Activated naive CD4-positive, alpha-beta T cell treated with anti-CD3 and anti-CD28 coated beads, Interleukin-2, amount 50 U/mL, for 72 hours (primary cell): ENCODE measurements around the gene ANAPC2. TPM values are rescaled to one million over a fixed set of nuclear protein-coding genes. Genes with fewer than 3 reads are reported as not detected.
A peak's percentile ranks its signal among the peaks of the same experiment; 100 is the strongest.

ENCODE experiments used
- ATAC-seq, 2 donors: fragments of 150-1000 bp; cut with Tn5 transposase; 2 replicates each; pipeline ENCODE4 v1.10.0; 2021; ENCODE audit warnings: mild to moderate bottlenecking in 2 of 2, moderate library complexity in 2 of 2
- DNase-seq, 2 donors: peaks; one replicate each; pipeline ENCODE4 v3.0.0; 2021 to 2022; ENCODE audit warnings: low spot score in 2 of 2
- H3K27ac Mint-ChIP-seq, 2 donors: one replicate each; pipeline ENCODE4 v1.8.0; 2022; ENCODE audit warnings: mild to moderate bottlenecking in 2 of 2, mixed read lengths in 2 of 2
- H3K36me3 Mint-ChIP-seq, 2 donors: one replicate each; pipeline ENCODE4 v1.8.0; 2022; ENCODE audit warnings: mixed read lengths in 2 of 2
- H3K9me3 Mint-ChIP-seq, 2 donors: one replicate each; pipeline ENCODE4 v1.8.0; 2022; ENCODE audit warnings: mixed read lengths in 2 of 2
- total RNA-seq, 2 donors: library from RNA; stranded (reverse); gene quantifications; one replicate each; pipeline ENCODE4 v1.2.3, GENCODE V29; 2022

Gene ANAPC2
- total RNA-seq, 2 donors from 2014 or later = 48.1 to 68.3 TPM

DNA sequence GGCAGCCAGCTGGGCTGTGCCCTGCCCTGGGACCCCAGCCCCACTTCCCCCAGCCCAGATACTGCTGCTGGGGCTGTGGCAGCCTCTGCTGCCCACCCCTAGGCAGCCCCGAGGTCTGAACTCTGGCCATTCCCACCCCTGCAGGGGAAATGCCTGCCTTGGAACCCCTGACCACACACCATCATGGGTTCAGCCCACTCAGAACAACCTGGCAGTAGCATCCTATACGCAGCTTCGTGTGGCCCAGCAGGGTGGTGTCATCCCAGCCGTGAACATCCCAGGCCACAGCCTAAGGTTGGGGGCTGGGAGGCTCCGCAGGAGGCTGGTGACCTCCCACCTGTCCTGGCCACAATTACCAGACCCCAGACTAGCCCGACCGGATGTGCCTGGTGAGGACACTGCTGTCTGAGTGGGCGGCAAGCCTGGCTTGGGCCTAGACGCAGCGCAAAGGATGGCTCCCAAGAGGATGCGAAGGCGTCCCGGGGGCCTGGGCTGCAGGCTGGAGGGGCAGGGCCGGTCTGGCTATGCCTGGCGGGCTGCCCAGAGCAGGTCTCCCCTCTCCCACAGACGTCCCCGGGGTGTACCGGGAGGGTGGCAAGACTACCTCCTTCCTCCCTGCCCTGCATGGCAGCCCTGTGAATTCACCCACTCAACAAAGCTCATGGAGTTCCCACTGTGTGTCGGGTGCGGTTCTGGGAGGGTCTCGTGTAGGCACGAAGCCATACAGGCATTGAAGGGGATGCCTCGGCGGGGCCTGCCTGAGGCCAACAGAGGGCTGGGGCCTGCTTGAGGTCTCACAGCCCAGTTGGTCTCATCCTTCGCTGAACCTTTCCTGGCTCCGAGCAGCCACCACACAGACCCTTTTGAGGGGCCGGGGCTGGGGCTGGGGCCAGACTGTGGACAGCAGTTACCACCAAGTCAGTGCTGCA lies 40.9 kb upstream of the ANAPC2 start:
- Mint-ChIP-seq H3K9me3 (no peaks in the 10 kb centered on the region), H3K27ac (no peak overlapping the region), H3K36me3 (no peaks in the 10 kb centered on the region)
- ATAC-seq = no peak
- no peak for DNase-seq

DNA sequence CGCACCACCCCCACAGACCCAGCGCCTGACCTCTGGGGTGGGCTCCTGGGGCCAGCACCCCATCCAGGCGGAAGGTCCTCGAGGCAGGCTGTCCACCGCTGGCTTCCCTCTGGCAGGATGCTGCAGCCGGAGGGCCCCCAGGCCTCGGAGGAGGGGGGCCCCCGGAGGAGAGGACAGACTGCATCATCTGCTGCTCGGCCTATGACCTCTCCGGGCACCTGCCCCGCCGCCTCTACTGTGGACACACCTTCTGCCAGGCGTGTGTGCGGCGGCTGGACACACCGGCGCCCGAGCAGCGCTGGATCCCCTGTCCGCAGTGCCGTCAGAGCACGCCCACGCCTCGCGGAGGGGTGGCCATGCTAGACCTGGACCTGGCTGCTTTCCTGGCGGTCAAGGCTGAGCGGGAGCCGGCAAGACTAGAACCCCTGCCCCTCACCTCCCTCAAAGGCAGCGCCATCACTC lies 40.2 kb upstream of the ANAPC2 start:
- no peak for DNase-seq
- H3K36me3 Mint-ChIP-seq = no peaks in the 10 kb centered on the region
- no peak overlapping the region for H3K27ac Mint-ChIP-seq
- H3K9me3 Mint-ChIP-seq = no peaks in the 10 kb centered on the region
- ATAC-seq = no peak

DNA sequence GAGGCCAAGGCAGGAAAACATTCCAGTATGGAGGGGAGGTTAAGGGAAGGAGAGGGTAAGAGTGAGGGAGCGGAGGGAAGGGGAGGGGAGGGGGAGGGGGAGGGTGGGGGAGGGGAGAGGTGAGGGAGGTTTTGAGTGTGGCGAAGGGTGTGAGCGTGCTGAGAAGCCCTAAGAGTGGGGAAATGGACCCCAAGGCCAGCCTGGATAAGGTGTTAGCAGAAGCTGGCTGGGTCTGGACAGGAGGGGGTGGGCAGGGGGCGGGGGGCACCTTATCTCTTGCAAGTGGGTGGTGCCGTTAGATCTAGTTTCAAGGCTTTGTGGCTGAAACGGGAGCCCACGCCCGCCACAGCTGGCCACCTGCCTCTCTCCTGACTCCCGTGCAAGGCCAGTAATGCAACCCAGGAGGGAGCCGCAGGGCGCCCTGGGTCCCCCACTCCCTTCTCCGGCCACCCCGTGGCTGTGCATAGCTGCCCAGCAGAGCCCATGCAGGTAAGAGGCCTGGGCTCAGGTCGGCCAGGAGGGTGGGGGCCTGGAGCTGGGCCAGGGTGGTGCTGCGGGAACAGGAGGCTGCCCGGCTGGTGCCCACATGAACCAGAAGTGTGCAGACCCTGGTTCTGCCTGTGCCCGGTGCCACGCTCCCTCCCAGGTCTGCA lies 39.6 kb upstream of the ANAPC2 start:
- DNase-seq (no peak), ATAC-seq (no peak)
- Mint-ChIP-seq H3K9me3 (no peaks in the 10 kb centered on the region), H3K36me3 (no peaks in the 10 kb centered on the region), H3K27ac (peak overlapping the region in 1 of 2 donors; percentile 16)

DNA sequence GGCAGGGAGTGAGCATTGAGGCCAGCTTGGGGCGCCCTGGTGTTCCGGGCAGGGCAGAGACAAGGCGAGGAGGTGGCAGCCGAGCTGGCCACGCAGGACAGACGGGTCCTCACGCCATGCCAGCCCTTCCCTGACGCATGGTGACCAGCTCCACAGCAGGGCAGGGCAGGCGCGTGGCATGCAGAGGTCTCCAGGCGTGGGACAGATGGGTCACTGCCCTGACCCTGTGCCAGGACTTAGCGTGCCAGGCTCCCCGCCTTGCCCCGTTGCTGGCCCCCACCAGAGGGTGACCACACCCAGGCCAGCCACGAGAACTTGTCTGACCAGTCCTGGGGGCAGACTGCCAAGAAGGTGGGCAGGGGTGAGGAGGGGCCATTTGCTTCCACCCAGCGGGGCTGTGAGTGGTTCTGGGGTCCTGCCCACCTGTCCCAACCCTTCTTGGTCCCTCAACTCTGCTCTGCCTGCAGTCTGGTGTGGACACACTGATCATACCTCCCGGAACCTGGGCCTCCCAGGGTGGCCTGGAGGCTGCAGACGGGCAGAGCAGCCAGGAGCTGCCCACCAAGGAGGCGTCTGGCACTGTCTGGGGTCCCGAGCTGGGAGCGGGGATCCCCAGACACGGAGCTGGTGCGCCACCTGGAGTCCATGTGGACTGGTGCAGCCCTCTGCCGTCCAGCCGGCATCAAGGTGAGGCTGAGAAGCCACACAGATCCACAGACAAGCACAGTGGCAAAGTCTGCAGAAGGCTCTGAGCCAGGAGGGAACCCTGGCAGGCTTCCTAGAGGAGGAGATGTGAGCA lies 38.9 kb upstream of the ANAPC2 start, which contains the start of gene RNF224:
Gene RNF224 (plus strand): TSS at position 449 of the 799 bp plus-strand sequence. CDS start 834 bp downstream, outside the sequence.
- ATAC-seq (peak; percentile 41 to 55), DNase-seq (peak; percentile 77 to 86)
- no peaks in the 10 kb centered on the region for H3K36me3 Mint-ChIP-seq
- no peaks in the 10 kb centered on the region for H3K9me3 Mint-ChIP-seq
- H3K27ac Mint-ChIP-seq = peak within 1 kb of the TSS in 1 of 2 donors; percentile 16

DNA sequence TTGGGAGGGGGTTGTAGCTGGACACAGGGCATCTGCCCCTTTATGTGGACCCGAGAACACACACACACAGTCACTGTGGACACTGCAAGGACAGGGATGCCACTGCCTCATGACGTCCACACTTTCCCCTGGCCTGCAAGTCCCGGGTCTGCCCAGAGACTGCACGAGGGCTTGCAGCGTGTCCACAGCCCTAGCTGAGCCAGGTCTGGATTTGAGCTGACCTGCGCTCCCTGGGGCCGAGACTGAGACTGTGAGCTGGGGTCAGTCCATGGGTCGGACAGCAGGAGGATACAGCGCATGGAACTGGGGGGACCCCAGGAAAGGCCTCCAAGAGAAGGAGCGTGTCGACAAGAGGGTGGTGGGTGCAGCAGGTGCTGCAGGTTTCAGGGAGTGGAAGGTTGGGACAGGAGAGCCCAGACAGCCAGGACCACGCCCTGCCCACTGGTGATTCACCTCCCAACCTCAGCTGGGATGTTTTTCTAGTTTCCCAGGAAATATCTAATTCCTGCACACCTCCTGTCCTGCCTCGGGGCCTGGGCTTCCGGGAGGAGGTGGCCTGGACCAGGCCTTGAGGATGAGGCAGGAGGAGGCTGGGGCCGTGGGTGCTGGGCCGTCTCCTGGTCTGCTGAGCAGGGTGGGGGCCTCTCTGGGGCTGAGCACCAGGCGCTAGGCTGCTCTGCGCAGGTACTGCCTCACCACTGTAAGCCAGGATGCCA lies 38.1 kb upstream of the ANAPC2 start:
- Mint-ChIP-seq H3K27ac (no peak overlapping the region), H3K36me3 (no peaks in the 10 kb centered on the region), H3K9me3 (no peaks in the 10 kb centered on the region)
- no peak for DNase-seq
- no peak for ATAC-seq

DNA sequence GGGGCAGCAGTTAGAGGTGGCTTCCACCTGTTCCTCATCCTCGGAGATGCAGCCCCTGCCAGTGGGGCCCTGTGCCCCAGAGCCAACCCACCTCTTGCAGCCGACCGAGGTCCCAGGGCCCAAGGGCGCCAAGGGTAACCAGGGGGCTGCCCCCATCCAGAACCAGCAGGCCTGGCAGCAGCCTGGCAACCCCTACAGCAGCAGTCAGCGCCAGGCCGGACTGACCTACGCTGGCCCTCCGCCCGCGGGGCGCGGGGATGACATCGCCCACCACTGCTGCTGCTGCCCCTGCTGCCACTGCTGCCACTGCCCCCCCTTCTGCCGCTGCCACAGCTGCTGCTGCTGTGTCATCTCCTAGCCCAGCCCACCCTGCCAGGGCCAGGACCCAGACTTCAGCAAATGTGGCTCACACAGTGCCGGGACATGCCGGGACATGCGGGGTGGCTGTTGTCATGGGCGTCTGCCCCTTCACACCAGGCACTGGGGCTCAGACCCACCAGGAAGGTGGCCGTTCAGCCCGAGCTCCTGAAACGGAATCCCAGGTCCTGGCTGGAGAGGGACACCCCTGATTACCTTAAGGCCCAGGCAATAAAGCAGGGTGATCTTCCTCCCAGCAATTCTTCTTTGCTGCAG lies 37.5 kb upstream of the ANAPC2 start:
- no peaks in the 10 kb centered on the region for H3K36me3 Mint-ChIP-seq
- H3K9me3 Mint-ChIP-seq = no peaks in the 10 kb centered on the region
- DNase-seq (no peak), ATAC-seq (no peak)
- H3K27ac Mint-ChIP-seq = no peak overlapping the region

DNA sequence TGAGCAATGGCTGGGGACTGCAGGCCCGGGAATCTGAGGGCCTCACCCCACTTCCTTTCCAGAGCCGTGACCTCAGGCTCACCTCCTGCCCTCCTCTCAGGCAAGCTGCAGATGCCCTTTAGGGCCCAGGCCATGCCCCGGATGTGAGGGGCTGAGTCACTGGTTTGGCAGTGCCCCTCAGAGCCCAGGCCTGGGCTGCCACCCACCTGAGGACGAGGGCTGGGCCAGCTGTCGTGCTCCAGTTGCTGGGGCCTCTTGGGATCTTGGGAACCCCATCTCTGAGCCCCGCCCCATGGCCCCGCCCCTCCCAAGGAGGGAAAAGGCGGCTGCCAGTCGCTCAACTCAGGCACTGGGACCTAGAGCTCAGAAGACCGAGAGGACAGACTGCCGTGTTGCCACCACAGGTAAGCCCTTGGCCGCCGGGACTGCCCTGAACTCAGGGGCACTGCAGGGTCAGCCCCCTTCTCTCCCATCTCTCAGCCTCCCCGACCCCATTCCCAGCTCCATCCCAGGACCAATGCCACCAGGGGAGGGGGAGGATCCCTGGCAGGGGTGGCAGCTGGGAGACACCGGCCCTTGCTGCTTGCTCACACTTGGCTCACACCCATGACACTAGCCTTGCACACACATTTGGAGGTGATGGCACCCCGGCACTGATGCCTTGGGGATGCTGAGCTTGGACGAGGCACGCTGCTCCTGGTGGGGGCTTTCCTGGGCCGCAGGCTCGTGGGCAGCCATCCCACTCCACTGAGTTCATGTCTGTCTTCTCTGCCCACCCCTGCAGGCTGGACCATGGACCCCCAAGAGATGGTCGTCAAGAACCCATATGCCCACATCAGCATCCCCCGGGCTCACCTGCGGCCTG lies 36.7 kb upstream of the ANAPC2 start, which contains the start of gene CYSRT1:
Gene CYSRT1 (plus strand): TSS at position 345 of the 865 bp plus-strand sequence. CDS start 448 bp downstream, at position 793.
- Mint-ChIP-seq H3K36me3 (no peaks in the 10 kb centered on the region), H3K27ac (peak within 1 kb of the TSS; percentile 55 to 57), H3K9me3 (no peaks in the 10 kb centered on the region)
- no peak for ATAC-seq
- DNase-seq = no peak

DNA sequence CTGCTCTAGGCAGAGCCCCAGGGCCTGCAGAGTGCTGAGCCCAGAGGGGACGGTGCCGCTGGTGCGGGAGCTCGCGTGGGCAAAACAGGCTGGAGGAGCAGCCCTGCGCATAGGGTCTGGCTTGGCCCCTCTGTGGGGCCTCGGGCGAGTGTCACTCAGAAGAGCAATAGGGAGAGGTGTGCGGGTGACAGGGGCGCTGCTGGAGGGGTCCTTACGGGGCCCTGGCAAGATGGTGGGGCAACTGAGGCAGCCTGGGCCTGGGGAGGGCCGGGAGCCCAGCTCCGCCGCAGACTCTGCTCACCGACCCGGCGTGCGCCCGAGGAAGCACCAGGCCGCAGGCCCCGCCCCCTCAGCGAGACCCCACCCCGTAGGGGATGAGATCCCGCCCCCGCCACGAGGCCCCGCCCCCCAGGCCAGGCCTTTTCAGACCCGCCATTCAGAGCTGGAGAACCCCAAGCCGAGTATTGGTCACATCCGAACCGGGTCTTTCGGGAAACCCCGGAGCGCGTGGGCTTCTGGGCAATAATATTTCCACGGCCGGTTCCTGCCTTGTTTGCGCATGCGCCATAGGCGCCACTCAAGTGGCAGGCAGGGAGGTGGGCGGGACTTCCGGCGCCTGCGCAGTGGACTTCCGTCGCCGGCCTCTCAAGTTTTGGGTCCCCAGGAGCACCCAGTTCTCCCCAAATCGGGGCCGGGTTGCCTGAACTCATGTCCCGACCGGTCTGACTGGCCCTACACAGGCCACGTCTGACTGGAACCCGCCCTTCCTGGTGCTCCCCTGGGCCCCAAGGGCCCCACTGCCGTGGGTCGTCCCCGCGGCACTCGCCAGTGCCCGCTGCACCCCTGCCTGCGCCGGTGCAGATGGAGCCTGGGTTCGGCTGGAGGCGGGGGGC lies 35.0 kb upstream of the ANAPC2 start:
- DNase-seq (peak; percentile 98), ATAC-seq (peak; percentile 84 to 89)
- H3K27ac Mint-ChIP-seq = peak overlapping the region; percentile 36 to 57
- no peaks in the 10 kb centered on the region for H3K9me3 Mint-ChIP-seq
- H3K36me3 Mint-ChIP-seq = no peaks in the 10 kb centered on the region

DNA sequence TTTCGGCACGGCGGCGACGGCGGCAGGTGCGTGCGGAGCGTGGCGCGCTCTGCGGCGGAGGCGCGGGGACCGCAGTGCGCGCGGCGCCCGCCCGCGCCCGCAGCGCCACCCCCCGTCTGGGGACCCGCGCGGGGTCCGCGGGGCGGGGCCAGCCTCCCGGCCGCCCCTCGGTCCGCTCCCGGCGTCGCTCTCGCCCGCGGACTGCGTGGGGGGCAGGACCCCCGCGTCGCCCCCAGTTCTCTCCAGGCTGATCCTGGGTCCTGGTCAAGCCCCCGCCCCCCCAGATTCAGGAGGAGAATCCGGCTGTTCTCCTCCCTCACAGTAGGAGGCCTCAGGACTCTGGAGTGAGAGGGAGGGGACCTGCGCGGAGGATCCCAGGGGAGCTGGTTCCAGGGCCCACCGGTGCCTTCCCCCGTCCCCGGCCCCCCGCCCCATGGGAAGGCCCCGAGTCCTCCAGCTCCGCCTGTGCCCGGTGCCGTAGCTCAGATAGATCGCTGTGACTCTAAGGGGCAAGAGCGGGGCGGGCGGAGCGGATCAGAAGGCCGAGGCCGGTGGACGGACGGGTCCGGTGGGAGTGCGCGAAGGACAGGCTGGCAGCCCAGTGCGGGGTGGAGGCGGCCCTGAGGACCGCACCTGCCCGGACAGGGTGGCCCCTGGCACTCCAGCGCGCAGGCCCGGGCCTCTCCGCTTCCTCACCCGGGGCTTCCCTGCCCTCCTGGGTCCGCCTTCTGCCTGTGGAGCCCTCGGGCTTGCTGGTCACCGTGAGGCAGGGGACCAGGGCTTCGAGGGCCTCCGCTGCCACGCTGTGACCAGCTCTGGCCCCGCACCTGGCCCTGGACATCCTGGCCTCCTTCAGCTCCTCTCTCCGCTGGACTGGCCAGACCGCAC lies 34.1 kb upstream of the ANAPC2 start, which contains the start of gene RNF208:
Gene RNF208 (minus strand): TSS at position 51 of the 888 bp plus-strand sequence. CDS start 1,028 bp downstream, outside the sequence.
- ATAC-seq (peak in 1 of 2 donors; percentile 7), DNase-seq (no peak)
- H3K36me3 Mint-ChIP-seq = no peaks in the 10 kb centered on the region
- no peaks in the 10 kb centered on the region for H3K9me3 Mint-ChIP-seq
- H3K27ac Mint-ChIP-seq = peak within 1 kb of the TSS; percentile 36 to 57

DNA sequence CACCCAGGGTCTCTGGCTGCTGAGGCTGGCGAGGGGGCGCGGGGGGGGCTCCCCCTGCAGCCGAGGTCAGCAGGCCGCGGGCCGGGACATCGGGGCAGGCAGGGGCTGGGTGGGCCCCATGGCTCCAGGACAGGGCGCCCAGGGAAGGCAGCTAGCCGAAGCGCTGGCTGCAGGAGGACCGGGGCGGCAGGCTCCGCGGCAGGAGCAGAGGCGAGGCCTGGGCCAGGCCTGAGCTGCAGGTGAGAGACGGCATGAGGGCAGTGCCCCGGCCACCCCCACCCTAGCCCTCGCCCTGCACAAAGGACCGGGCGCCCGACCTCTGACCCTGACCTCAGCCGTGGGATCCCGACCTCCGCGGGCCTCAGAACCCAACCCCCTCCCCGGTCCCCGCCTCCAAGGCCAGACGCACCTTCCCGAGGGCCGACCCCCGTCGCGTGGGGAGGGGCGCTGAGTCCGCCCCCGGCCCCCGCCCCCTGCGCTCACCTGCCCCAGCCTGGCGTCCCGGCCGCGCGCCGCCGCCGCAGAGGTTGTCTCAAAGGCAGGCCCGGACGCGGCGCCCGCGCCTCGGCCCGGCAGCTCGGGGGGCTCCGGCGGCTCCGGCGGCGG lies 33.2 kb upstream of the ANAPC2 start:
- ATAC-seq (no peak), DNase-seq (no peak)
- Mint-ChIP-seq H3K27ac (no peak overlapping the region), H3K9me3 (no peaks in the 10 kb centered on the region), H3K36me3 (no peaks in the 10 kb centered on the region)

DNA sequence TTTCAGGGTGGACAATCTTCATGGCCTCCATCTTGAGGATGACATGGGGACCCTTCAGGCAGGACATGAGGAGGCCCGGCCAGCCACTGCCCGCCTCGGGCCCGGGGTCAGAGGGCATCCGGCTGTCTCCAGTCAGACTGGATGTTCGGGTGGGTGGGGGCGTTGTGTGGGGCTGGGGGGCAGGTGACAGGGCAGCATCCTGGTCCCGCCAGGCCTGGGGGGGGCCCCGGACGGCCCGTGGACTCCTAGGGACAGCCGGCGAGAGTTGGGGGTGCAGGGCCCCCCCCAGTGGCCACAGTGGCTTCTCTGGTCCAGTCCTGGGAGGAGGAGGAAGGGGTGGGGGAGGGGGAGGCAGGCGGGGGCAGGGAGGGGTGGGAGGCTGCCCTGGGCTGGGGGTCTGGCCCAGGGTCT lies 32.7 kb upstream of the ANAPC2 start:
- H3K27ac Mint-ChIP-seq = no peak overlapping the region
- no peaks in the 10 kb centered on the region for H3K9me3 Mint-ChIP-seq
- no peaks in the 10 kb centered on the region for H3K36me3 Mint-ChIP-seq
- ATAC-seq (no peak), DNase-seq (no peak)

DNA sequence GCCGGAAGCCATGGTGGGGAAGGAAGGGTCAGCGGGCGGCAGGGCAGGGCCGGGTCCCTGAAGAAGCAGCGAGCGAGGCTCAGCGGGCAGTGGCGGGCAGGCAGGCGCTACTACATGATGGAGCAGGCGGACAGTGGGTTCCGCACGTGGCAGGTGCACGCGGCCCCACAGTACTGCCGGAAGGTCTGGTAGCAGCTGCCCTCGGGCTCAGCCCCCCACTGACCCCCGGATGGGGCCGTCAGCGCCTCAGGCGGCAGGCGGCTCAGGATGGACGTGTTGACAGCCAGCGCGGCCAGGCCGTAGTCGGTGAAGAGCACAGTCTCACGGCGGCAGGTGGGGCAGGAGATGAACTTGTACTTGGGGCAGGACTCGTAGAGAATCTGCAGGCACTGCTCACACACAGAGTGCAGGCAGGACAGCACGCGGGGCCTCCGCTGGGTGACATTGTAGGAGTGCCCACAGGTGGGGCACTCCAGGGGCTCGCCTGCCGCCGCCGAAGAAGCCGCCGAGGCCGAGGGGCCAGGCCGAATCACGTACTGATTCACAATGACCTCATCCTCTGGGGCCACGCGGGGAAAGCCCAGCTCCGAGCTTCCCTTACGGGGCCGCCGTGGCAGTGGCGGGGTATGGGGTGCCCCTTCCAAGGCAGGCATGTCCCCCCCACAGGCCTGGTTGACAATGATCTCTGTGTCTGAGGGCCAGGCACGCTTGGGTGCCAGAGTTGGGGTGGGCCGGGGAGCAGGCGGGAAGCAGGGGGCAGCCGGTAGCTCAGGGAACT lies 32.1 kb upstream of the ANAPC2 start:
- H3K36me3 Mint-ChIP-seq = no peaks in the 10 kb centered on the region
- no peak for DNase-seq
- no peak overlapping the region for H3K27ac Mint-ChIP-seq
- no peaks in the 10 kb centered on the region for H3K9me3 Mint-ChIP-seq
- ATAC-seq = no peak
